HepG2 (cell line): Measurements from ENCODE around the gene TCF25. TPM values are rescaled to one million over a fixed set of nuclear protein-coding genes. Genes with fewer than 3 reads are reported as not detected.

Experiments
- ASH2L ChIP-seq: fragments of 300-600, 200-600 bp; sonication (generic); IDR thresholded peaks from 2 replicates; pipeline ENCODE4 v1.7.0; 2017; ENCODE audit warnings: low read depth, mild to moderate bottlenecking, moderate library complexity, mixed read lengths, low read length; ENCODE audit not compliant: insufficient read length
- ATF1 ChIP-seq: IDR thresholded peaks from 2 replicates; pipeline ENCODE4 v1.6.1; 2016; ENCODE audit warnings: mild to moderate bottlenecking, control low read depth
- CENPT ChIP-seq: sonication (generic); formaldehyde crosslinking; IDR thresholded peaks from 2 replicates; pipeline ENCODE4 v1.8.0; 2022; ENCODE audit warnings: low read depth, mild to moderate bottlenecking, moderate library complexity, missing genetic modification reagents
- DNMT1 ChIP-seq: sonication (generic); formaldehyde crosslinking; IDR thresholded peaks from 2 replicates; pipeline ENCODE4 v1.5.1; 2020; ENCODE audit warnings: mild to moderate bottlenecking, missing genetic modification reagents
- FOXJ3 ChIP-seq: sonication (generic); formaldehyde crosslinking; IDR thresholded peaks from 2 replicates; pipeline ENCODE4 v1.4.0; 2020; ENCODE audit warnings: missing genetic modification reagents, mild to moderate bottlenecking, borderline replicate concordance
- GABPA ChIP-seq, 2 experiments: IDR thresholded peaks; 2 replicates each; pipeline ENCODE4 v1.6.1; 2011 to 2016; ENCODE audit warnings: low read depth in 2 of 2, low read length in 1 of 2, missing biosample characterization in 1 of 2, missing genetic modification characterization in 1 of 2
- HDAC2 ChIP-seq: sonication (generic); formaldehyde crosslinking; IDR thresholded peaks from 2 replicates; pipeline ENCODE4 v1.4.0; 2020; ENCODE audit warnings: missing genetic modification reagents
- HNRNPH1 ChIP-seq: fragments of 200-400 bp; formaldehyde crosslinking; optimal IDR thresholded peaks from 2 replicates; pipeline ENCODE3; 2017; ENCODE audit warnings: mild to moderate bottlenecking, low read depth, low read length
- HNRNPL ChIP-seq: fragments of 200-400 bp; formaldehyde crosslinking; IDR thresholded peaks from 2 replicates; pipeline ENCODE4 v1.6.1; 2017; ENCODE audit warnings: mild to moderate bottlenecking, low read depth, low read length
- NFIC ChIP-seq: IDR thresholded peaks from 2 replicates; pipeline ENCODE4 v1.6.1; 2012; ENCODE audit warnings: mild to moderate bottlenecking, low read length, inconsistent platforms
- RBFOX2 ChIP-seq: fragments of 200-400 bp; formaldehyde crosslinking; IDR thresholded peaks from 2 replicates; pipeline ENCODE4 v1.6.1; 2017; ENCODE audit warnings: low read depth, mild to moderate bottlenecking, low read length
- RORA ChIP-seq: sonication (generic); formaldehyde crosslinking; IDR thresholded peaks from 2 replicates; pipeline ENCODE4 v1.5.0; 2020; ENCODE audit warnings: mild to moderate bottlenecking, missing genetic modification reagents, moderate library complexity
- ZNF101 ChIP-seq: sonication (generic); formaldehyde crosslinking; IDR thresholded peaks from 2 replicates; pipeline ENCODE4 v1.4.0; 2020; ENCODE audit warnings: mild to moderate bottlenecking, low read depth, missing genetic modification reagents, borderline replicate concordance
- ZNF207 ChIP-seq: fragments of 450-650 bp; IDR thresholded peaks from 2 replicates; pipeline ENCODE4 v1.6.1; 2016; ENCODE audit warnings: antibody characterized with exemption, borderline replicate concordance
- ZNF33B ChIP-seq: sonication (generic); formaldehyde crosslinking; IDR thresholded peaks from 2 replicates; pipeline ENCODE4 v1.5.1; 2020; ENCODE audit warnings: mild to moderate bottlenecking, missing genetic modification reagents
- ZNF547 ChIP-seq: sonication (generic); formaldehyde crosslinking; IDR thresholded peaks from 2 replicates; pipeline ENCODE4 v1.5.1; 2020; ENCODE audit warnings: mild to moderate bottlenecking, missing genetic modification reagents
- ZNF567 ChIP-seq: sonication (generic); formaldehyde crosslinking; IDR thresholded peaks from 2 replicates; pipeline ENCODE4 v1.8.1; 2023; ENCODE audit warnings: mild to moderate bottlenecking, missing genetic modification reagents, borderline replicate concordance
- ZNF720 ChIP-seq: sonication (generic); formaldehyde crosslinking; IDR thresholded peaks from 2 replicates; pipeline ENCODE4 v1.4.0; 2020; ENCODE audit warnings: missing genetic modification reagents
- polyA plus RNA-seq, 8 experiments: library from polyadenylated mRNA; depleted of rRNA in 3 of 8; stranded (reverse) in 7 of 8; unstranded in 1 of 8; fragments of >200 nt; fragmentation: Illumina TruSeq in 4 of 8; extraction: Trizol in 4 of 8; gene quantifications; 2 replicates each; pipeline versions ENCODE4 v1.2.1 to v1.2.3, GENCODE V29; 2011 to 2016; ENCODE audit warnings: low read depth in 4 of 8, missing spikeins in 1 of 8, mixed read lengths in 1 of 8; ENCODE audit not compliant: insufficient read depth in 1 of 8
- total RNA-seq, 5 experiments: library from RNA; depleted of rRNA; stranded (reverse); fragments of >200 nt; fragmentation: Illumina TruSeq; extraction: Trizol; gene quantifications; 2 replicates each; pipeline ENCODE4 v1.2.3, GENCODE V29; 2016; ENCODE audit warnings: low read depth in 1 of 5
- TF ChIP-seq, protein P1 (sequence below): sonication (generic); formaldehyde crosslinking; IDR thresholded peaks from 2 replicates; pipeline ENCODE4 v1.5.1; 2020; ENCODE audit warnings: missing genetic modification reagents, mild to moderate bottlenecking, borderline replicate concordance
- TF ChIP-seq, protein P2 (sequence below): sonication (generic); IDR thresholded peaks from 2 replicates; pipeline ENCODE4 v1.6.1; 2016; ENCODE audit warnings: low read depth, borderline replicate concordance
- TF ChIP-seq, protein P3 (sequence below): sonication (generic); formaldehyde crosslinking; IDR thresholded peaks from 2 replicates; pipeline ENCODE4 v1.4.0; 2020; ENCODE audit warnings: missing genetic modification reagents, borderline replicate concordance

The TCF25 gene
- total and polyA plus RNA-seq, 2 of the 13 experiments (the other 11 are each of a cell fraction or from before 2014, with no cell fraction given), result 138 to 206 TPM

DNA sequence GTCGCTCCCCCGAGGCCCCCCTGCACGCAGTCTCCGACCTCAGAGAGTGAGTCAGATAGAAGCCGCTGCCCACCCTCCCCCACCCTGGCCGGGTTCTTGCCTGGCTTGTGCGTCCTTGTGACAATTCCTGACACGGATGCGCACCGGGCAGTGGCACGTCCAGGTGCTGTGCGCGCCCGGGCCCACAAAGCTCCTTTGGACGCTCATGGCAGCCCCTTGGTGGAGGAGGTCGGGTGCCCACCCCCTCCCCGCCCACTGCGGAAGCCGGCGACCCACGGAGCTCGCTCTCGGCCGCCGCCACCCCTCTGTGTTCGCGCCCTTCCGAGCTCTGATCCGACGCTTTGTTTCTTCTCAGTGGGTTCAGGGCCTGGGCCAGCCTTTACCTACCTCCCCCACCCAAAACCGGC lies 49.1 kb downstream of the TCF25 start (continued):
- TF ChIP-seq ZNF207 (no peak), NFIC (no peak), GABPA (IDR thresholded peaks at IDR 0.05; ENCODE audit: low read depth, low read length) (no peak), GABPA (CRISPR knock-in tag; IDR thresholded peaks at IDR 0.05; ENCODE audit: low read depth) (peak; percentile 42), ZNF547 (CRISPR knock-in tag) (no peak), ZNF720 (CRISPR knock-in tag) (no peak), RBFOX2 (peak; percentile 33), FOXJ3 (CRISPR knock-in tag) (no peak), HNRNPL (0 out of 2 replicates have a peak, but pooled peaks have one; percentile 21), ATF1 (CRISPR knock-in tag) (no peak), DNMT1 (CRISPR knock-in tag) (no peak), ASH2L (no peak), HNRNPH1 (no peak), HDAC2 (CRISPR knock-in tag) (no peak), RORA (CRISPR knock-in tag) (no peak), ZNF33B (CRISPR knock-in tag) (no peak), ZNF101 (no peak), ZNF567 (CRISPR knock-in tag) (no peak), CENPT (CRISPR knock-in tag) (no peak; the same call in 1 of the 2 replicates)
- TF ChIP-seq, protein P1, sequence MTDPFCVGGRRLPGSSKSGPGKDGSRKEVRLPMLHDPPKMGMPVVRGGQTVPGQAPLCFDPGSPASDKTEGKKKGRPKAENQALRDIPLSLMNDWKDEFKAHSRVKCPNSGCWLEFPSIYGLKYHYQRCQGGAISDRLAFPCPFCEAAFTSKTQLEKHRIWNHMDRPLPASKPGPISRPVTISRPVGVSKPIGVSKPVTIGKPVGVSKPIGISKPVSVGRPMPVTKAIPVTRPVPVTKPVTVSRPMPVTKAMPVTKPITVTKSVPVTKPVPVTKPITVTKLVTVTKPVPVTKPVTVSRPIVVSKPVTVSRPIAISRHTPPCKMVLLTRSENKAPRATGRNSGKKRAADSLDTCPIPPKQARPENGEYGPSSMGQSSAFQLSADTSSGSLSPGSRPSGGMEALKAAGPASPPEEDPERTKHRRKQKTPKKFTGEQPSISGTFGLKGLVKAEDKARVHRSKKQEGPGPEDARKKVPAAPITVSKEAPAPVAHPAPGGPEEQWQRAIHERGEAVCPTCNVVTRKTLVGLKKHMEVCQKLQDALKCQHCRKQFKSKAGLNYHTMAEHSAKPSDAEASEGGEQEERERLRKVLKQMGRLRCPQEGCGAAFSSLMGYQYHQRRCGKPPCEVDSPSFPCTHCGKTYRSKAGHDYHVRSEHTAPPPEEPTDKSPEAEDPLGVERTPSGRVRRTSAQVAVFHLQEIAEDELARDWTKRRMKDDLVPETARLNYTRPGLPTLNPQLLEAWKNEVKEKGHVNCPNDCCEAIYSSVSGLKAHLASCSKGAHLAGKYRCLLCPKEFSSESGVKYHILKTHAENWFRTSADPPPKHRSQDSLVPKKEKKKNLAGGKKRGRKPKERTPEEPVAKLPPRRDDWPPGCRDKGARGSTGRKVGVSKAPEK (CRISPR knock-in tag), result no peak; the same call in 1 of the 2 replicates
- TF ChIP-seq, protein P2, sequence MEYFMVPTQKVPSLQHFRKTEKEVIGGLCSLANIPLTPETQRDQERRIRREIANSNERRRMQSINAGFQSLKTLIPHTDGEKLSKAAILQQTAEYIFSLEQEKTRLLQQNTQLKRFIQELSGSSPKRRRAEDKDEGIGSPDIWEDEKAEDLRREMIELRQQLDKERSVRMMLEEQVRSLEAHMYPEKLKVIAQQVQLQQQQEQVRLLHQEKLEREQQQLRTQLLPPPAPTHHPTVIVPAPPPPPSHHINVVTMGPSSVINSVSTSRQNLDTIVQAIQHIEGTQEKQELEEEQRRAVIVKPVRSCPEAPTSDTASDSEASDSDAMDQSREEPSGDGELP, result peak; percentile 14; the same call in 1 of the 2 replicates
- TF ChIP-seq, protein P3, sequence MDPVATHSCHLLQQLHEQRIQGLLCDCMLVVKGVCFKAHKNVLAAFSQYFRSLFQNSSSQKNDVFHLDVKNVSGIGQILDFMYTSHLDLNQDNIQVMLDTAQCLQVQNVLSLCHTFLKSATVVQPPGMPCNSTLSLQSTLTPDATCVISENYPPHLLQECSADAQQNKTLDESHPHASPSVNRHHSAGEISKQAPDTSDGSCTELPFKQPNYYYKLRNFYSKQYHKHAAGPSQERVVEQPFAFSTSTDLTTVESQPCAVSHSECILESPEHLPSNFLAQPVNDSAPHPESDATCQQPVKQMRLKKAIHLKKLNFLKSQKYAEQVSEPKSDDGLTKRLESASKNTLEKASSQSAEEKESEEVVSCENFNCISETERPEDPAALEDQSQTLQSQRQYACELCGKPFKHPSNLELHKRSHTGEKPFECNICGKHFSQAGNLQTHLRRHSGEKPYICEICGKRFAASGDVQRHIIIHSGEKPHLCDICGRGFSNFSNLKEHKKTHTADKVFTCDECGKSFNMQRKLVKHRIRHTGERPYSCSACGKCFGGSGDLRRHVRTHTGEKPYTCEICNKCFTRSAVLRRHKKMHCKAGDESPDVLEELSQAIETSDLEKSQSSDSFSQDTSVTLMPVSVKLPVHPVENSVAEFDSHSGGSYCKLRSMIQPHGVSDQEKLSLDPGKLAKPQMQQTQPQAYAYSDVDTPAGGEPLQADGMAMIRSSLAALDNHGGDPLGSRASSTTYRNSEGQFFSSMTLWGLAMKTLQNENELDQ (CRISPR knock-in tag), result no peak
